ENCODE measurements around the gene SHB. TPM values are rescaled to one million over a fixed set of nuclear protein-coding genes. Genes with fewer than 3 reads are reported as not detected.

SHB gene
- total and polyA plus RNA-seq, 2 donors from 2014 or later: 16.4 to 39.8 TPM

DNA sequence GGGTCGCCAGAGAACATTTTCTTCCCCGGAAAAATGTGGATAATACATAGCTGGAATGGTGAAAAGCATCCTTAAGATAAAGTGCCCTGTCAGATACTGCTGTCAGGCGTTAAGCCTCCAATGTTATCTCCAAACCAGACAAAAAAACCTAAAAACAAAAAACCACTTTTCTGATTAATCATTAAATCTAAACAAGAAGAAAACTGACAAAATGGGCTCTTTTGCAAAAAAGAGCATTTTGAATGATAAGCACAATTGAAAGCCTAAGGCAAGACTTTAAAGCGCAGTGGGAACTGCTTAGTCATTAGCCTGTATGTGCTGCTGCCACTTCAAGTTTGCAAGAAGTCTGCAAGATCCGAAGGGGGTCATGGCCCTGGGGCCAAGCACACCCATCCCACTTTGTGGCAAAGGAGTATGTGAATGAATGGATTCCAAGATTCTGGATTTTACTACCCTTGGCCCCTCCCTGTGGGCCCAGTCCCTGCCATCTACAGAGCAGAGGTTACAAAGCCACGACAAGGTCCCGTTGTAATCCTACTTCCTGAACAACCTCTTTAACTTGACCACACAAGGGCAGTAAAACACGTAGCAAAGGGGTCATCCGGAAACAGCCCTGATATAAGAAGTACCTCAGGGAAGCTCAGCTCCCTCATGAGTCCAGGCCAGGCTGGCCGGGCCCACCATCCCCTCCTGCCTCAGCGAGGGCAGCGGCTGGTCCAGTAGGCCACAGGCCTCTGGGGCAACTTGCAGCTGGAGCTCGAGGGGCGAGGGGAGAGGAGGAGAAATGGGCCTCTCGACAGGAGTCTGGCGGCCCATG lies 29.7 kb downstream of the SHB start:
- peak in 1 of 5 donors; percentile 70 for DNase-seq
- no peak overlapping the region for H3K9ac ChIP-seq (ENCODE audit: low read length in 3 of 3)
- H3K4me1 ChIP-seq (ENCODE audit: control insufficient read depth in 2 of 3, insufficient read depth in 2 of 3, low read depth in 1 of 3, low read length in 3 of 3): peaks cover 0 to 44% (median 31%) of the 10 kb centered on the region in 3 donors
- intact Hi-C loops (cut with DNase I): no loop called here
- no peaks in the 10 kb centered on the region for H3K9me3 ChIP-seq (ENCODE audit: control insufficient read depth in 2 of 3, insufficient read depth in 1 of 3, low read length in 3 of 3)
- TF ChIP-seq, protein P1, sequence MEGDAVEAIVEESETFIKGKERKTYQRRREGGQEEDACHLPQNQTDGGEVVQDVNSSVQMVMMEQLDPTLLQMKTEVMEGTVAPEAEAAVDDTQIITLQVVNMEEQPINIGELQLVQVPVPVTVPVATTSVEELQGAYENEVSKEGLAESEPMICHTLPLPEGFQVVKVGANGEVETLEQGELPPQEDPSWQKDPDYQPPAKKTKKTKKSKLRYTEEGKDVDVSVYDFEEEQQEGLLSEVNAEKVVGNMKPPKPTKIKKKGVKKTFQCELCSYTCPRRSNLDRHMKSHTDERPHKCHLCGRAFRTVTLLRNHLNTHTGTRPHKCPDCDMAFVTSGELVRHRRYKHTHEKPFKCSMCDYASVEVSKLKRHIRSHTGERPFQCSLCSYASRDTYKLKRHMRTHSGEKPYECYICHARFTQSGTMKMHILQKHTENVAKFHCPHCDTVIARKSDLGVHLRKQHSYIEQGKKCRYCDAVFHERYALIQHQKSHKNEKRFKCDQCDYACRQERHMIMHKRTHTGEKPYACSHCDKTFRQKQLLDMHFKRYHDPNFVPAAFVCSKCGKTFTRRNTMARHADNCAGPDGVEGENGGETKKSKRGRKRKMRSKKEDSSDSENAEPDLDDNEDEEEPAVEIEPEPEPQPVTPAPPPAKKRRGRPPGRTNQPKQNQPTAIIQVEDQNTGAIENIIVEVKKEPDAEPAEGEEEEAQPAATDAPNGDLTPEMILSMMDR (IDR thresholded peaks at IDR 0.05; ENCODE audit: borderline replicate concordance, extremely low read depth, insufficient read depth): no peak
- no peak for FAIRE-seq
- no peak overlapping the region for H3K4me3 ChIP-seq (ENCODE audit: low read length in 3 of 3)
- H3K27me3 ChIP-seq (ENCODE audit: control insufficient read depth, insufficient read depth, low read length): no peaks in the 10 kb centered on the region
- H3K36me3 ChIP-seq (ENCODE audit: control insufficient read depth in 2 of 3, insufficient read depth in 3 of 3, low read length in 3 of 3): no peaks in the 10 kb centered on the region
- peak overlapping the region in 1 of 2 donors; percentile 20 for H3K27ac ChIP-seq (ENCODE audit: low read depth in 2 of 2, low read length in 2 of 2)

DNA sequence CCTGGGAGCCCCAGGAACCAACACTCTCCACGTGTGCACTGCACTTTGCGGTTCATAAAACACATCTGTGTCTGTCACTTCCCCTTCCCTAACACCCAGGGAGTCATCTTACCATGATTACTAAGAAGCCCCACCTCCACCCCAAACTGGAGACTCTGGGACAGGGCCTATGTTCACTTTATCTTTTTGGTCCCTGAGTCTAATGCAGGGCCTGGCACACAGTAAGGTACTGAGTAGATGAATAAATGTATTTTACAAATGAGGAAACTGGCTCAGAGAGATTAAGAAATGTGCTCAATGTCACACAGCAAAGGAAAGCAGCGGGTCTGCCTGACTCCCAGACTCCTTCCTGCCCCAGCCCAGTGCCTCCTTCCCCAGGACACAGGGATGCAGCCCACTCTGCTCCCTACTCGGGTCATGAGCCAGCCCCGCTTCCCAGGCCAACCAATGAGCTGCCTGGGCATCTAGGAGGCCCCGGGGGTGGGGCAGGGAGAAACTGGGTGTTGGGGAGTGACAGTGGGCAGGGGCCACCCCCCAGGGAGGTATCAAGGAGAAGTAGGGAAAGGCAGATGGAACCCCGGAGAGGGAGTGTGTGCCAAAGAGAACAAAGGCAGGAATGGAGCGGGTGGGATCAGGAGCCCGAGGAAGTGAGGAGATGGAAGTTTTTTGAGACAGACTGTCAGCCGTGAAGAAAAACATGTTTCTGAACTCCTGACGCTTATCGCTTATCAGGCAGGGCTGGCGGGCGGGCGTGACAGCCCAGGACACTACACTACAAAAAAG lies 30.5 kb downstream of the SHB start:
- Histone ChIP-seq H3K4me1 (ENCODE audit: control insufficient read depth in 2 of 3, insufficient read depth in 2 of 3, low read depth in 1 of 3, low read length in 3 of 3) (peaks cover 0 to 39% (median 23%) of the 10 kb centered on the region in 3 donors), H3K27me3 (ENCODE audit: control insufficient read depth, insufficient read depth, low read length) (no peaks in the 10 kb centered on the region), H3K9me3 (ENCODE audit: control insufficient read depth in 2 of 3, insufficient read depth in 1 of 3, low read length in 3 of 3) (no peaks in the 10 kb centered on the region), H3K36me3 (ENCODE audit: control insufficient read depth in 2 of 3, insufficient read depth in 3 of 3, low read length in 3 of 3) (no peaks in the 10 kb centered on the region), H3K9ac (ENCODE audit: low read length in 3 of 3) (no peak overlapping the region), H3K4me3 (ENCODE audit: low read length in 3 of 3) (no peak overlapping the region), H3K27ac (ENCODE audit: low read depth in 2 of 2, low read length in 2 of 2) (peak overlapping the region in 1 of 2 donors; percentile 4)
- intact Hi-C loops (cut with DNase I): no loop called here
- DNase-seq: peak in 3 of 5 donors; percentile 65 to 74 (median 68)
- TF ChIP-seq, protein P1 (IDR thresholded peaks at IDR 0.05; ENCODE audit: borderline replicate concordance, extremely low read depth, insufficient read depth): no peak
- no peak for FAIRE-seq

DNA sequence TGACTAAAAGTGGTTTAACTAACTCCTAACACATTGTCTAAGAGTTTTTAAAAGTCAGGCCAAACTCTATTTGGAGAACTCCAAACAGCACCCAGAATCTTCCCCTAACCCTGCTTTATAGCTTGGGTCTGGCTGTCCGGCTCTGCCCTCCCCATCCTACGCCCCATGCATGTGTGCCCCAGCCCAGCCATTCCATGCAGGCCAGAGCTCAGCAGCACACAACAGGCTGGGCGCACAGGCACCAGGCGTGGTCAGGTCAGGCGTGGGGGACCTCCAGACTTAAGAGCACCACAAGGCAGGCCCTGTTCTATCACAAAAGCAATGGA lies 31.1 kb downstream of the SHB start:
- Histone ChIP-seq H3K9ac (ENCODE audit: low read length in 3 of 3) (no peak overlapping the region), H3K4me1 (ENCODE audit: control insufficient read depth in 2 of 3, insufficient read depth in 2 of 3, low read depth in 1 of 3, low read length in 3 of 3) (peaks cover 0 to 35% (median 20%) of the 10 kb centered on the region in 3 donors), H3K27ac (ENCODE audit: low read depth in 2 of 2, low read length in 2 of 2) (no peak overlapping the region), H3K27me3 (ENCODE audit: control insufficient read depth, insufficient read depth, low read length) (no peaks in the 10 kb centered on the region), H3K9me3 (ENCODE audit: control insufficient read depth in 2 of 3, insufficient read depth in 1 of 3, low read length in 3 of 3) (no peaks in the 10 kb centered on the region), H3K36me3 (ENCODE audit: control insufficient read depth in 2 of 3, insufficient read depth in 3 of 3, low read length in 3 of 3) (no peaks in the 10 kb centered on the region), H3K4me3 (ENCODE audit: low read length in 3 of 3) (no peak overlapping the region)
- no peak for FAIRE-seq
- DNase-seq: peak in 1 of 5 donors; percentile 47
- TF ChIP-seq, protein P1 (IDR thresholded peaks at IDR 0.05; ENCODE audit: borderline replicate concordance, extremely low read depth, insufficient read depth): no peak
- intact Hi-C loops (cut with DNase I): no loop called here
